Limb (tissue), 2 donors: ENCODE data around the gene CCDC117.

Source experiments
- DNase-seq, 2 donors: peaks; one replicate each; pipeline ENCODE4 v3.0.0-alpha.2; 2016; ENCODE audit errors: extremely low spot score in 2 of 2

CCDC117 gene

DNA sequence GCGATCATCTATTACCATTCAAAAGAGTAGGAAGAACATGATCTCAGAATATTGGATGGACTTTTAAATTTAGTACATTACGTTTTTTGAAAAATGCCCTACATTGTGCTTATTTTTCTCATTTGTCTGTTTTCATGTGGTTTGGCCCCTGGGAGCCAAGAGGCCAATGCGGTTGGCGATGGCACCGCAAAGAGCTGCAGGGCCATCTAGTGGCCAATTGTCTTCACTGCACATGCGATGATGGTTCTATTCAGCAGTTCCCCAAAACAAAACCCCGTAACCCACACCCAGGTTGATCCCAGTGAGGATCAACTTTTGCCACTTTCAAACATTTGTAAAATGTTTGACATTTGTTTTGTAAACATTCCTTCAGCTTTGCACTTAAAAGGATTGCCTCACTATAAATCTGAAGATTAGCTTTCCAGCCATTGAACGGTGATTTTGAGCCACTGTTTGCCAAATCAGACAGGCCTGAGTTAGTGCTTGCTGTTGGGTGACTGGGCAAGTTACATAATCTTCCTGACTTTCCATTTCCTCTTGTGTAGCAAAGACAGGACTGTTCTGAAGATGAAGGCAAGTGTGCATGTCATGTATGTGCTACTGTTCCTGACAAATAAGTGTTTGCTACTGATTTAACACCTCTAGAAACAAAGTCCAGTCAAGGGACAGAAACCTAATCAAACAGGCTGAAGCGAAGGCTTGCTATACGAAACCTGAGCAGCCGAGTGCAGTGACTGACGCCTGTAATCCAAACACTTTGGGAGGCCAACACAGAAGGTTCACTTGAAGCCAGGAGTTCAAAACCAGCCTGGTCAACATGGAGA is 57.1 kb downstream of the CCDC117 start:
- peak; percentile 60 to 79 for DNase-seq

DNA sequence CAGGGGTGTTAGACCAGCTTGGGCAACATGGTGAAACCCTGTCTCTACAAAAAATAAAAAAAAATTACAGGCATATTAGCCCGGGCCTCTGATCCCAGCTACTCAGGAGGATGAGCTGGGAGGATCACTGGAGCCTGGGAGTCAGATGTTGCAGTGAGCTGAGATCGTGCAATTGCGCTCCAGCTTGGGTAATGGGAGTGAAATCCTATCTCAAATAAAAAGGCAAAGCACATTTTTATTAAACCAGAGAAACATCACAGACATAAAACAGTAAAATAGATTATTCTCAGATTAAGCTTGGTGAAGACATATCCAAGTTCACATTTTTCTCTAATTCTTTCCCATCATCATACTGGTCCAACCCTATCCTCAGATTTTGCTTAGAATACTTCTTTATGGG is 57.9 kb downstream of the CCDC117 start:
- DNase-seq = no peak

DNA sequence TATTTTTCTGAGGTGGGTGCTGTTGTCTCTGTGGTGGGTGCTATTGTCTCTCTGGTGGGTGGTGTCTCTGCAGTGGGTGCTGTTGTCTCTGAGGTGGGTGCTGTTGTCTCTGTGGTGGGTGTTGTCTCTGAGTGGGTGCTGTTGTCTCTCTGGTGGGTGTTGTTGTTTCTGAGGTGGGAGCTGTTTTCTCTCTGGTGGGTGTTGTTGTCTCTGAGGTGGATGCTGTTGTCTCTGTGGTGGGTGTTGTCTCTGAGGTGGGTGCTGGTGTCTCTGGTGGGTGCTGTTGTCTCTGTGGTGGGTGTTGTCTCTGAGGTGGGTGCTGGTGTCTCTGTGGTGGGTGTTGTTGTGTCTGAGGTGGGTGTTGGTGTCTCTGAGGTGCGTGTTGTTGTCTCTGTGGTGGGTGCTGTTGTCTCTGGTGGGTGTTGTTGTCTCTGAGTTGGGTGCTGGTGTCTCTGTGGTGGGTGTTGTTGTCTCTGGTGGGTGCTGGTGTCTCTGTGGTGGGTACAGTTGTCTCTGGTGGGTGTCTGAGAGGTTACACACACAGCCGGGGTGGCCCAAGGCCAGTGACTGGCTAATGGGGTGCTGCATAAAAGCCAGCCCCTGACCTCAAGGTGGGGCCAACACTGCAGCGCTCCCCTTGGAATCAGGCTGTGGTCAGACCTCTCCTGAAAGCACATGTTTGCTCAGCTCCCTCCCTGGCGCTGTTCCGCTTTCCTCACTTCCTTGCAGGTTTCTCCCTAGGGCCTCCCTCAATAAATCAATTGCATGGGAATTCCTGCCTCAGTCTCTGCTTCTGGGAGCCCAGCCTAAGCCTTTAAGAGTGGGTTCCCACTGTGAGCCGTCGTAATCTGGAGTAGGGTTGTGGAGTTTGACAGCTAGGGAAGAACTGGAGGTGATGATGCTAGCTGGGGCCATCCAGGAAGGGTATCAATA is 58.9 kb downstream of the CCDC117 start:
- DNase-seq = no peak

DNA sequence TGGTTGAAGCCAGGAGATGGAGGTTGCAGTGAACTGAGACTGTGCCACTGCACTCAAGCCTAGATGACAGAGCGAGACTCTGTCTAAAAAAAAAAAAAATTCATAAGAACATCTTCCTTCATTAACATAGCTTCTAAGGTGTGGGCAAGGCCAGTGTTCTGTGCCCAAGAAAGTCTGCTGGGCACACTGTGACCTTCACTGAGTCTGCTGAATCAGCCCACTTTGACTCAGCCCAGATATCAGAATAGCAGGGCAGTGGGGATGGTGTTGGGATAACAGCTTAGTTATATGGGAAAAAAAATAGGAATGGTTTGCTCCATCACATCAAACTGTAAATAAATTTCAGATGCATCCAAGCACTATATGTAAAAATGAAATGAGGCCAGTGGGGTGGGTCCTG is 60.2 kb downstream of the CCDC117 start:
- DNase-seq = no peak

DNA sequence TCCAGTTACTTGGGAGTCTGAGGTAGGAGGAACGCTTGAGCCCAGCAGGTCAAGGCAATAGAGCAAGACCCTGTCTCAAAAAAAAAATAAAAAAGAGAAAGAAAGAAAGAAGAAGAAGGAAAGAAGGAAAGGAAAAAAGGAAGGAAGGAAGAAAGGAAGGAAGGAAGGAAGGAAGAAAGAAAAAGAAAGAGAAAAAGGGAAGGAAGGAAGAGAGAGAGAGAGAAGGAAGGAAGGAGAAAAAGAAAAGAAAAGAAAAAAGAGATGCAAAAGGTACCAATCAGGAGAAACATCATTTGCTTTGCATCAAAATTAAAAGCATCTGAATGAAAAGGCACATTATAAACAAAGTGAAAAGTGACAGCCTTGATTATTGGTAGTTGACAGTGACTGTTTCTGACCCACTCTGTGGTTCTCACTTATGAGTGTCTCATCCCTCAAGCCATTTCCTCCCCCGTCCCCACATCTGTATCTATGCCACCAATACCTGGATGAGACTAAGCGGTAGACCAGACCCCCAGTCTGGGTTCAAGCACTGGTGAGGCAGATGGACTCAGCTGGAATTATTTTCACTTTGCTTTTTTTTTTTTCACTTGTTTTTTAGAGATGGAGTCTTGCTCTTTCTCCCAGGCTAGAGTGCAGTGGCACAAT is 60.9 kb downstream of the CCDC117 start:
- no peak for DNase-seq

DNA sequence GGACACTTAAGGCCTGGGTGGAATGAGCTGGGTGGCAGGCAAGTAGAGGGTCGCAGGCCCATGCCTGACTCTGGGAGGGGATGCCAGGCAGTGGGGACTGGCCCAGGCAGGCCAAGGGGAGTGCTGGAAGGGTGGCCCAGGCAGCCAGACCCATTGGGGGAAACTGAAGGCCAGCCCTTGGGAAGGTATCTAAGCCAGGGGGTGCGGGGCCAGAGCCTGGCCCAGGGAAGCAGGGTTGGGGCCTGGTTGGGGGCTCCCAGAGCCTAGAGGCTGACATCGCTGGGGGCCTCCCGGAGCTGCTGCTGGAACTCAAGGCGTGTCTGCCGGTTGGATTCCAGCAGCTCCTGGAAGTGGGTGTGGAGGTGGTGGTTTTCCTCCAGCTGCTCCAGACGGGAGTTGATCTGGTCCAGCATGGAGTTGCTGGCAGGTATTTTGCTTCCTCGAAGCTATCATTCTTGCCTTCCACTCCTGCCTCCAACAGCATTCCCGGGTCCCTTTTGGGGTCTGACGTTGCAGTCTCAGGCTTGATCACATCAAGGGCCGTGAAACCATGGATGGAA is 63.2 kb downstream of the CCDC117 start:
- no peak for DNase-seq

DNA sequence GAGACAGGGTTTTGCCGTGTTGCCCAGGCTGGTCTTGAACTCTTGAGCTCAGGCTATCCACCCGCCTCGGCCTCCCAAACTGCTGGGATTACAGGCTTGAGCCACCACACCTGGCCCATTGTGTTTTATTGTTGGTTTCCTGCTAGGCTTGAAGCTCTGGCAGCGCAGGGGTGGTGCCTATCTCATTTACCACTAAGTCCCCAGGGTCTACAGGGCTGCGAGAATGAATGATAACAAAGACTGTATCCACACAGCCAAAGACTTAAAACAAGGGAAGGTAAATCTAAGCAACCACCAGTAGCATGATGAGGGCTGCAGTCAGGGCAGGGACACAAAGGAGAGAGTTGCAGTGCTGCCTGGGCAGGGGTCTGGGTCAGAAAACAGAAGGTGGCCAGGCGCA is 65.1 kb downstream of the CCDC117 start:
- no peak for DNase-seq
